NB4 (cell line): Measurements from ENCODE around the gene WDR26.

Experiments
- DNase-seq: peaks from one replicate; pipeline ENCODE4 v3.0.0; 2010; ENCODE audit warnings: low read depth
- H3K4me3 ChIP-seq: one replicate; pipeline ENCODE4 v1.5.1; 2011; ENCODE audit warnings: mild to moderate bottlenecking, low read depth, low read length, moderate library complexity
- MAX ChIP-seq: IDR thresholded peaks from 2 replicates; pipeline ENCODE4 v1.6.1; 2011; ENCODE audit warnings: low read depth, low read length
- MYC ChIP-seq: IDR thresholded peaks from 2 replicates; pipeline ENCODE4 v1.6.1; 2011; ENCODE audit warnings: low read depth, low read length
- POLR2A ChIP-seq: IDR thresholded peaks from 2 replicates; pipeline ENCODE4 v1.6.1; 2011; ENCODE audit warnings: mild to moderate bottlenecking; ENCODE audit not compliant: insufficient read length; ENCODE audit errors: extremely low read depth
- TF ChIP-seq, protein P1 (sequence below): IDR thresholded peaks from one replicate; pipeline ENCODE4 v1.5.1; 2012; ENCODE audit warnings: low read depth, low read length

The WDR26 gene

DNA sequence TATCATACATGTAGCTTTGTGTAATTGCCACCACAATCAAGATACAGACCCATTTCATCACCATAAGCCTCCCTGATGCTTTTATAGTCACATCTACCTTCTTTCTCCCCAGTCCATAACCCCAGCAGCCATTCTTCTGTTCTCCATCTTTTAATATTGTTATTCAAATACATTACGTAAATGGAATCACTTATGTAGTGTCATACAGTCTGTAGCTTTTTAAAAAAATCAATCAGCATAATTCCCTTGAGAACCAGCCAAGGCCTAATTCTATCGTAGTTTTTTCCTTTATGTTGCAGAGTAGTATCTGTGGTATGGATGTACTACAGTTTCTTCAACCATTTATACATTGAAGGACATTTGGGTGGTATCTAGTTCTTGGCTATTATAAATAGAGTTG is 31.6 kb upstream of the WDR26 start:
- TF ChIP-seq MYC (no peak), POLR2A (no peak)
- H3K4me3 ChIP-seq: no peak overlapping the region

GRCh38 chr1:224459966-224460365 is 25.4 kb upstream of the WDR26 start:
- no peak for DNase-seq
- no peak overlapping the region for H3K4me3 ChIP-seq
- TF ChIP-seq POLR2A: no peak
- TF ChIP-seq, protein P1, sequence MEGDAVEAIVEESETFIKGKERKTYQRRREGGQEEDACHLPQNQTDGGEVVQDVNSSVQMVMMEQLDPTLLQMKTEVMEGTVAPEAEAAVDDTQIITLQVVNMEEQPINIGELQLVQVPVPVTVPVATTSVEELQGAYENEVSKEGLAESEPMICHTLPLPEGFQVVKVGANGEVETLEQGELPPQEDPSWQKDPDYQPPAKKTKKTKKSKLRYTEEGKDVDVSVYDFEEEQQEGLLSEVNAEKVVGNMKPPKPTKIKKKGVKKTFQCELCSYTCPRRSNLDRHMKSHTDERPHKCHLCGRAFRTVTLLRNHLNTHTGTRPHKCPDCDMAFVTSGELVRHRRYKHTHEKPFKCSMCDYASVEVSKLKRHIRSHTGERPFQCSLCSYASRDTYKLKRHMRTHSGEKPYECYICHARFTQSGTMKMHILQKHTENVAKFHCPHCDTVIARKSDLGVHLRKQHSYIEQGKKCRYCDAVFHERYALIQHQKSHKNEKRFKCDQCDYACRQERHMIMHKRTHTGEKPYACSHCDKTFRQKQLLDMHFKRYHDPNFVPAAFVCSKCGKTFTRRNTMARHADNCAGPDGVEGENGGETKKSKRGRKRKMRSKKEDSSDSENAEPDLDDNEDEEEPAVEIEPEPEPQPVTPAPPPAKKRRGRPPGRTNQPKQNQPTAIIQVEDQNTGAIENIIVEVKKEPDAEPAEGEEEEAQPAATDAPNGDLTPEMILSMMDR: no peak

More for the DNA sequence above, 31.6 kb upstream of the WDR26 start:
- DNase-seq: no peak

DNA sequence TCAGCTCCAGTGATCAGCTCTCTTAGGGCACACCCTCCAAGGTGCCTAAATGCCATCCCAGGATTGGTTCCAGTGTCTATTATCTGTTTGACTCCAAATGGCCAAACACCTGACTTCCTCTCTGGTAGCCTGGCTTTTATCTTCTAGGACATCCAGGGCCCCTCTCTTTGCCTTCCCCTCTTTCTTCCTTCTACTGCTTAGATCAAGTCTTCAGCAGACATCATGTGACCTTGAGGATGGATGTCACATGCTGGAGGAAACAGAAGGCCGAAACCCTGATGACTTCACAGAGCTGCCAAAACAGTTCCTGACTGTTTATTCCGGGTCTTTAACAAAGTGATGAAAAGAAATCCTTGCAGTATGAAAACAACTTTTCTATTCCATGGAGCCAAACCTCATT is 24.4 kb upstream of the WDR26 start:
- no peak overlapping the region for H3K4me3 ChIP-seq
- TF ChIP-seq, protein P1: no peak
- TF ChIP-seq POLR2A: no peak
- TF ChIP-seq MYC: no peak
- TF ChIP-seq MAX: no peak
- DNase-seq: no peak

DNA sequence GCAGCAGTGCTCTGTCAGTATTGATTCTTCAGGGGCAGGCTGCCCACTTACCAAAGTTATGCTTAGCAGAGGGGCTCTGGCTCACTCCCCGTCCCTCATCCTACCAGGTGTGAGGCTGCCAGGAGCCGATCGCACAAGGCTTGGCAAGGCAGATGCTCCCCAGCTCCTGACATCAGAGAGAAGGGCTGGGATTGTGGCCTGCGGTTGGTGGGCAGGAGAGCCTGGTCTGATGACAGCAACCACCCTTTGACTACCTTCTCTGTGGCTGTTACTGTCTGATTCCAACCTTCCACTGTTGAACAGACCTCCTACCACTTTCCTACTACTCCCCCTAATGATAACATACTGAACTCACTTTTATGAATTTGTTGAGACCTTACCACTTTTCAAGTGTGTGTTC is 23.7 kb upstream of the WDR26 start:
- no peak overlapping the region for H3K4me3 ChIP-seq
- TF ChIP-seq POLR2A (no peak), MYC (no peak), MAX (no peak)
- TF ChIP-seq, protein P1: no peak
- no peak for DNase-seq

GRCh38 chr1:224457782-224458144 is 23.2 kb upstream of the WDR26 start:
- no peak for TF ChIP-seq MYC
- no peak for TF ChIP-seq MAX
- no peak for TF ChIP-seq POLR2A
- TF ChIP-seq, protein P1: no peak
- no peak for DNase-seq
- H3K4me3 ChIP-seq: no peak overlapping the region

DNA sequence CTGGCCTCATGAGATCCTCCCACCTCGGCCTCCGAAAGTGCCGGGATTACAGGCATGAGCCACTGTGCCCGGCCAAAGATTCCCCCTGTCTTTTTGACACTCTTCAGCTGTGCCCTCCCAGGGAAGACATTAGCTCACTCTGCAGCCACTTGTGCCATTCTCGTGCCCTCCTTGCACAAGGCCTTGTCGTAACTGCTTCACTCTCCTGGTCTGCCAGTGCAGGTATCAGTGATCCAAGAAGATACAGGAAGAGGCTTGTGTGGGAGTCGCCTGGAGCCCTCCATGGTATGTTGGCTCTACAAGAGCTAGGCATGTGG is 22.0 kb upstream of the WDR26 start:
- no peak for DNase-seq
- no peak overlapping the region for H3K4me3 ChIP-seq
- TF ChIP-seq MYC: no peak
- TF ChIP-seq, protein P1: no peak
- no peak for TF ChIP-seq MAX
- no peak for TF ChIP-seq POLR2A
